HG03575 (cell line): Measurements from ENCODE around the gene ACOT13.
"Not testable (repeated sequence)": the region's sequence is repeated elsewhere in the genome, so short reads cannot be mapped to it uniquely, and the experiment has no call there.

Experiments used
- ATAC-seq: cut with Tn5 transposase; IDR thresholded peaks from one replicate; pipeline ENCODE4 v1.9.1; 2021; ENCODE audit not compliant: unreplicated experiment, insufficient number of reproducible peaks, low FRiP score; ENCODE audit errors: extremely low read depth

The ACOT13 gene

DNA sequence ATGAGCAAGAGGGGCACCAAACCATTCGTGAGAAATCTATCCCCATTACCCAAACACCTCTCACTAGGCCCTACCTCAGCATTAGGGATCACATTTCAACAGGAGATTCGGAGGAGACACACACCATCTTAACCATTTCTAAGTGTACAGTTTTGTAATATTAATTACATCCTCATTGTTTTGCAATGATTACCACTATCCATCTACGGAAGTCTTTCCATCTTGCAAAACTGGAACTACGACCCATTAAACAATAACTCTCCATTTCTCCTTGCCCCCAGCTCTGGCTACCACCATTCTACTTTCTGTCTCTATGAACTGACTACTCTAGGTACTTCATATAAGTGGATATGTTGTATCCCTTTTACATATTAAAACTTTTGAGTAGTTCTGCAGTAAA lies 20.1 kb downstream of the ACOT13 start:
- ATAC-seq: no peak

DNA sequence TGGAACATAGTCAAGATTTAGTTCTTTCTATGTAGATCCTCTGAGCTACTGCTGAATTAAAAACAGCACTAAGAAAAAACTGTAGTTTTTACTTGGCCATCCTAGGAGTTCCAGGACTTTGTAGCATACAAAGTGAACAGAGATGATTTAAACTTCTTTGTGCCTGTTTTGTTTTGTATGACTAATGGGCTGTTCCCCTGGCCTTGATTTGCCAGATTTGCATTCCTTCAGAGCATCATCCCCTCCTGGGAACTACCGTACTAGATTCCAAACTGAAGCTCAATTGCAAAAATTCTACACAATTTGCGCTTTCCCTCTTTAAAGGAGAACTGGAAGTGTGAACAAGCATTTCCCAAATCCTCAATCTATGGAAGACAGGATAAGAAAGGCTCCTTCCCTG lies 23.1 kb downstream of the ACOT13 start:
- no peak for ATAC-seq

GRCh38 chr6:24690593-24690992 lies 23.7 kb downstream of the ACOT13 start:
- no peak for ATAC-seq

- ATAC-seq: no peak
Measured at GRCh38 chr6:24691550-24691949, 24.7 kb downstream of the ACOT13 start.

DNA sequence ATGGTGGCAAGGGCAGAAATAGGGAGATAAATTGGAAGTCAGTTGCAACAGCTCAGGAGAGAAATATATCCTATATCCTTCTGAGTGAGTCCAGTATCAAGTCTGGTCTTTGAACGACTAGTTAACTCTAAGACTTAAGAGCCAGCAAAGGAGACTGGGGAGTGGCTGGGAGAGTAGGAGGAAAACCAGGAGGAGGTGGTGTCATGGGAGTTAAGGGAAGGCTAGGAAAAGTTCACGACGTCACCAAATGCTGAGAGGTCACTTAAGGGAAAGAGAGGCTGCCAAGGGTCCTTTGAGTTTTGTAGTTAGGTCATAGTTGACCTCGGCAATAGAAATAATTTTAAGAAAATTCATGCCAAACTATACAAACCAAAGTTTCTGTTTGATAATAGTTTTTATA lies 25.1 kb downstream of the ACOT13 start:
- no peak for ATAC-seq

GRCh38 chr6:24692415-24692814 lies 25.5 kb downstream of the ACOT13 start:
- ATAC-seq: no peak

GRCh38 chr6:24692848-24693592 lies 26.1 kb downstream of the ACOT13 start:
- ATAC-seq: no peak

DNA sequence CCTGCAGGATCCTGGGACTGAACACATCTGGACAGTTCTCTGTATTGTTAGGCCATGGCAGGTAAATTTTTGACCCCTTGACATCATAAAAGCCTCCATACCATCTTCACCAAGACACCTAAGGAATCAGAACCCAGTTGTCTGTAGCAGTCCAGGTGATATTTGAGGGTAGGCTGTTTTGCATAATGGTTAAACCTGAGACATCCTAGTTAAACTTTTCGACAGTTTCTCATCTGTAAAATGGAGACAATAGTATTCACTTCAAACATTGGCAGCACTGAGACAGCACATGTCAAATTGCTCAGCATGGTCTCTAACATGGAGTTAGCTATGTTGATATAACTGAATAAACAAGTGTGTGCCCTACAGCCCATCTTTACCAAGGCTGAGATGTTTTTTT lies 27.3 kb downstream of the ACOT13 start:
- no peak for ATAC-seq

- ATAC-seq: not testable (repeated sequence)
Measured at GRCh38 chr6:24695635-24696034, 28.8 kb downstream of the ACOT13 start.

GRCh38 chr6:24696097-24696496 lies 29.2 kb downstream of the ACOT13 start:
- no peak for ATAC-seq

DNA sequence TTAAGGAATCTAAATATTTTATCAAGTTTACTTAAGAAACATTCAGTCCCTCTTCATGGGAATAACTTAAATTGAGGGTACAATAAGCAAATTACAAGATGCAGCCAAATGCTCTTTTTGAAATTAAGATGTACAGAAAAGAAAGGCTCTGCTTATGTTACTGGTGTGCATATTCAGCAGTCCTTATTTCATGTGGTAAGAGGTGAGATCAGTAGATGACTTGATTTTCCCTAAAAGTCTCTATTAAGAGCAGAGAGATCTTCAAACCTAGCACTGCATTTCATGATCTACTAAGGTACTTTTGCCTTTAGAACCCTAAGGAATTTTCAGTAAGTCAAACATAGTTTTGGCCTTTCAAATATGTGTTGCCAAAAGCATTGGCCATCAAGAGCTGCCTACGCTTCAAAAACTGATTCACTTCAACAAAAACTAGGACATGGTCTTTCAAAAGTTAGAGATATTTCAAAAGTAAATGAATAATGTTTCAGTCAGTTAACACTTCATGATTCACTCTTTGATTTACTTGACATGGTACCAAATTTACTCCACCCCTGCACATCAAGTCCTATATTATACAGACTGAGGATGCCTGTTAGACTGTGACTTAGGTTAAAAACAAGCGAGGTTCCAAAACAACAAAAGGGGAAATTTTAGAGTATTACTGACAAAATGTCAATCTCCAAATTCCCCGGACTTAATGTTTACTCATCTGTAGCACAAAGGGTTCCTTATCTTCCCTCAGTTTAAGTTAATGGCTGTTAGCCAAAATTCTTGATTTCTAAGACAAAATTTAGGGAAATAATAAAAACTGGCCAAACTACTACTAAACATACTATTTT lies 32.9 kb downstream of the ACOT13 start:
- no peak for ATAC-seq

GRCh38 chr6:24702720-24703282 lies 35.9 kb downstream of the ACOT13 start:
- ATAC-seq: no peak

- no peak for ATAC-seq
Measured at GRCh38 chr6:24704468-24704867, 37.6 kb downstream of the ACOT13 start.

GRCh38 chr6:24708612-24709011 lies 41.7 kb downstream of the ACOT13 start:
- ATAC-seq: no peak

- no peak for ATAC-seq
Measured at GRCh38 chr6:24709014-24709711, 42.3 kb downstream of the ACOT13 start.

DNA sequence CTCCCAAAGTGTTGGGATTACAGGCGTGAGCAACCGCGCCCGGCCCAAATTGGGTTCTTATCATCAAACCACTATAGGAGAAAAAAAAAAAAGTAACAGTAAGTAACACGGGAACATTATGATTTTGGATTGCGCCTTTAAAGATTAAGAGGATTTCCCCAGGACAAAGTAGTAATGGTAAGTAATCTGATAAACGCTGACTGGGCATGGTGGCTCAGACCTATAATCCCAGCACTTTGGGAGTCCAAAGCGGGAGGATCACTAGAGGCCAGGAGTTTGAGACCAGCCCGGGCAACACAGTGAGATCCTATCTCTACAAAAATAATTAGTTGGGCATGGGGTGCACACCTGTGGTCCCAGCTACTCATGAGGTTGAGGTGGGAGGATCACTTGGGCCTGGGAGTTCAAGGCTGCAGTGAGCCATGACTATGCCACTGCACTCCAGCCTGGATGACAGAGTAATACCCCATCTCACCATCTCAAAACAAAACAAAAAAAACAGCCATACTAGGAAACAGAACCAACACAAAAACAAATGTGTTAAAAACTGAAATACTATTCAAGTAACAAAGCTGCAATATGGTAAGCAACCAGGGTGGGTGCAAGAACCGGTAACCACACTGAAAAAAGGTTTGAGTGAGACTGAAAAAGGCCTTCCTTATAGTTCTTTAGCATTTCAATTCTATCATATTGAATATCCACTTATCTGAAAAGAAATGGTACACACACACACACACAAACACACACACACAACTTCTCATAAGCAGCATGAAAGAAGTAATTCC lies 43.8 kb downstream of the ACOT13 start:
- ATAC-seq: no peak

- not testable (repeated sequence) for ATAC-seq
Measured at GRCh38 chr6:24716602-24717148, 49.8 kb downstream of the ACOT13 start.

GRCh38 chr6:24718449-24719124 lies 51.7 kb downstream of the ACOT13 start:
- ATAC-seq: no peak
